GM19467 (cell line): ENCODE measurements around the gene FRY.

Source experiments
- ATAC-seq: cut with Tn5 transposase; IDR thresholded peaks from one replicate; pipeline ENCODE4 v1.9.1; 2021; ENCODE audit warnings: mild to moderate bottlenecking, moderate library complexity; ENCODE audit not compliant: unreplicated experiment

Gene FRY

GRCh38 chr13:32210101-32210500 lies 178.5 kb downstream of the FRY start:
- ATAC-seq = no peak

- no peak for ATAC-seq
Measured at GRCh38 chr13:32211813-32212212, 180.2 kb downstream of the FRY start.

- no peak for ATAC-seq
Measured at GRCh38 chr13:32212421-32212820, 180.8 kb downstream of the FRY start.

GRCh38 chr13:32213626-32214025 lies 182.1 kb downstream of the FRY start:
- ATAC-seq = no peak

GRCh38 chr13:32214071-32214470 lies 182.5 kb downstream of the FRY start:
- no peak for ATAC-seq

GRCh38 chr13:32216281-32216680 lies 184.7 kb downstream of the FRY start:
- no peak for ATAC-seq

GRCh38 chr13:32222046-32222676 lies 190.6 kb downstream of the FRY start:
- ATAC-seq = no peak

GRCh38 chr13:32224916-32225315 lies 193.3 kb downstream of the FRY start:
- ATAC-seq = no peak

- ATAC-seq = no peak
Measured at GRCh38 chr13:32225481-32225931, 193.9 kb downstream of the FRY start.

GRCh38 chr13:32228330-32229041 lies 196.9 kb downstream of the FRY start:
- ATAC-seq = no peak

GRCh38 chr13:32229443-32229842 lies 197.9 kb downstream of the FRY start:
- ATAC-seq = no peak

- ATAC-seq = no peak
Measured at GRCh38 chr13:32232263-32232662, 200.7 kb downstream of the FRY start.

- no peak for ATAC-seq
Measured at GRCh38 chr13:32233062-32233461, 201.5 kb downstream of the FRY start.

- ATAC-seq = no peak
Measured at GRCh38 chr13:32234914-32235313, 203.3 kb downstream of the FRY start.

- ATAC-seq = no peak
Measured at GRCh38 chr13:32237681-32238080, 206.1 kb downstream of the FRY start.

- no peak for ATAC-seq
Measured at GRCh38 chr13:32243695-32244094, 212.1 kb downstream of the FRY start.

- no peak for ATAC-seq
Measured at GRCh38 chr13:32245555-32245954, 214.0 kb downstream of the FRY start.

GRCh38 chr13:32246468-32246867 lies 214.9 kb downstream of the FRY start:
- ATAC-seq = peak; percentile 55

GRCh38 chr13:32247887-32248286 lies 216.3 kb downstream of the FRY start:
- no peak for ATAC-seq

- peak; percentile 76 for ATAC-seq
Measured at GRCh38 chr13:32248801-32249200, 217.2 kb downstream of the FRY start.

GRCh38 chr13:32252812-32253438 lies 221.4 kb downstream of the FRY start:
- no peak for ATAC-seq

- ATAC-seq = no peak
Measured at GRCh38 chr13:32253911-32254399, 222.4 kb downstream of the FRY start.
